Keratinocyte (primary cell): ENCODE data around the gene TLCD3A.

Experiments
- EZH2 ChIP-seq: IDR thresholded peaks from one replicate; pipeline ENCODE4 v1.6.1; 2012; ENCODE audit warnings: inconsistent platforms, mild to moderate bottlenecking, low read length, moderate library complexity
- TF ChIP-seq, protein P1 (sequence below), 3 experiments: IDR thresholded peaks in 1 of 3; conservative IDR thresholded peaks in 1 of 3; optimal IDR thresholded peaks in 1 of 3; 2 replicates in 2 of 3; 3 replicates in 1 of 3; pipeline versions ENCODE3 to v1.5.1; 2011; ENCODE audit warnings: low read length in 3 of 3, mild to moderate bottlenecking in 3 of 3, moderate library complexity in 2 of 3, control low read depth in 1 of 3, inconsistent platforms in 1 of 3; ENCODE audit not compliant: insufficient read depth in 2 of 3; ENCODE audit errors: extremely low read depth in 1 of 3

DNA sequence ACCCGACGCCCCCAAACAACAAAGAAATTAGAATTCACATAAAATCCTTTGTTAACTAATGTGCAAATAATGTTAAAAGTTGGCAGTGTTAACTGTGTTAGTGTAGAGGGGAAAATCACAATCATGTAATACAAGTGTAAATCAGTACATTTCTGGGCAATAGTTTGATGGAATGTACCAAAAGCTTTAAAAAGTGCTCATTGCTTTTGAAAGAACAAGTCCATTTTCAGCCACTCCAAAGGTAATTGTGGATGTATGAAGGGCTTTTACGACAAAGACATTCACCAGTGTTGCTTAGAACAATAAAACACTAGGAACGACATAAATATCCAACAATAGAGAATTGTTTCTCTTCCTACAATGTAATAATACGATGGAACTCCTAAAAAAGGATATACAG is 40.6 kb downstream of the TLCD3A start:
- TF ChIP-seq EZH2, result no peak
- TF ChIP-seq, protein P1, sequence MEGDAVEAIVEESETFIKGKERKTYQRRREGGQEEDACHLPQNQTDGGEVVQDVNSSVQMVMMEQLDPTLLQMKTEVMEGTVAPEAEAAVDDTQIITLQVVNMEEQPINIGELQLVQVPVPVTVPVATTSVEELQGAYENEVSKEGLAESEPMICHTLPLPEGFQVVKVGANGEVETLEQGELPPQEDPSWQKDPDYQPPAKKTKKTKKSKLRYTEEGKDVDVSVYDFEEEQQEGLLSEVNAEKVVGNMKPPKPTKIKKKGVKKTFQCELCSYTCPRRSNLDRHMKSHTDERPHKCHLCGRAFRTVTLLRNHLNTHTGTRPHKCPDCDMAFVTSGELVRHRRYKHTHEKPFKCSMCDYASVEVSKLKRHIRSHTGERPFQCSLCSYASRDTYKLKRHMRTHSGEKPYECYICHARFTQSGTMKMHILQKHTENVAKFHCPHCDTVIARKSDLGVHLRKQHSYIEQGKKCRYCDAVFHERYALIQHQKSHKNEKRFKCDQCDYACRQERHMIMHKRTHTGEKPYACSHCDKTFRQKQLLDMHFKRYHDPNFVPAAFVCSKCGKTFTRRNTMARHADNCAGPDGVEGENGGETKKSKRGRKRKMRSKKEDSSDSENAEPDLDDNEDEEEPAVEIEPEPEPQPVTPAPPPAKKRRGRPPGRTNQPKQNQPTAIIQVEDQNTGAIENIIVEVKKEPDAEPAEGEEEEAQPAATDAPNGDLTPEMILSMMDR (optimal IDR thresholded peaks at IDR 0.05 in 1 of 3, IDR thresholded peaks at IDR 0.05 in 1 of 3, conservative IDR thresholded peaks at IDR 0.05 in 1 of 3; ENCODE audit: extremely low read depth in 1 of 3, insufficient read depth in 2 of 3, low read length in 3 of 3), result no peak
